ENCODE results near the gene CRADD. TPM values are rescaled to one million over a fixed set of nuclear protein-coding genes. Genes with fewer than 3 reads are reported as not detected.

The CRADD gene
- total and polyA plus RNA-seq, 2 of the 4 experiments (the other 2 are of a cell fraction), result 11.1 to 14.0 TPM

DNA sequence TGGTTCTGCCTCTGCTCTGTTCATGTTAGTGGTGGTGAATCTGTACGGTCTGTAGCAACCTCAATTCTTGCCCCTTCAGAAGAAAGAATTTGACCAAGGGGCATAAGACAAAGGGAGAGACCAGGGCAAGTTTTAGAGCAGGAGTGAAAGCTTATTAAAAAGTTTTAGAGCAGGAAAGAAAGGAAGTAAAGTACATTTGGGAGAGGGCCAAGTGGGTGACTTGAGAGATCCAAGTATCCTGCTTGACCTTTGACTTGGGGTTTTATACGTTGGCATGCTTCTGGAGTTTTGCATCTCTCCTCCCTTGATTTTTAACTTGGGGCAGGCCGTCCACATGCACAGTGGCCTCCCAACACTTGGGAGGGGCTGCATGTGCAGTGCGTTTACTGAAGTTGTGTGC is 225.0 kb downstream of the CRADD start:
- H2BK20ac ChIP-seq (ENCODE audit: low read depth, low read length), result no peak overlapping the region
- H4K5ac ChIP-seq (ENCODE audit: low read depth, low read length), result no peak overlapping the region
- no peak overlapping the region for H3K56ac ChIP-seq (ENCODE audit: extremely low read depth, insufficient read depth, low read length)
- H3K23ac ChIP-seq (ENCODE audit: low read depth, low read length), result no peak overlapping the region
- no peaks in the 10 kb centered on the region for H3K27me3 ChIP-seq (ENCODE audit: control insufficient read depth, insufficient read depth, low read length)
- DNase-seq (no peak), ATAC-seq (ENCODE audit: low read depth) (no peak)
- no peak overlapping the region for H3K4me2 ChIP-seq (ENCODE audit: low read depth, low read length)
- POLR2A ChIA-PET (ENCODE audit: unreplicated experiment), result no interaction called here
- no peaks in the 10 kb centered on the region for H3K9me3 ChIP-seq (ENCODE audit: control insufficient read depth, insufficient read depth, low read length)
- dilution Hi-C loops (cut with HindIII; ENCODE audit: low sequenced_read_pairs, unreplicated experiment) (no loop called here), intact Hi-C loops (cut with micrococcal nuclease) (no loop called here), in situ Hi-C loops (cut with MboI; ENCODE audit: low sequenced_read_pairs) (no loop called here)
- H2AK5ac ChIP-seq (ENCODE audit: low read depth, low read length), result no peak overlapping the region
- no peak overlapping the region for H3K27ac ChIP-seq (ENCODE audit: insufficient read depth, low read length)
- H2BK120ac ChIP-seq (ENCODE audit: low read depth, low read length), result no peak overlapping the region
- no peaks in the 10 kb centered on the region for H3K9me1 ChIP-seq (ENCODE audit: insufficient read depth, low read length)
- H2BK5ac ChIP-seq (ENCODE audit: low read depth, low read length, poor library complexity, severe bottlenecking), result no peak overlapping the region
- TF ChIP-seq NFE2L2 (IDR thresholded peaks at IDR 0.05; ENCODE audit: low read depth, low read length), result no peak
- TF ChIP-seq, protein P1, sequence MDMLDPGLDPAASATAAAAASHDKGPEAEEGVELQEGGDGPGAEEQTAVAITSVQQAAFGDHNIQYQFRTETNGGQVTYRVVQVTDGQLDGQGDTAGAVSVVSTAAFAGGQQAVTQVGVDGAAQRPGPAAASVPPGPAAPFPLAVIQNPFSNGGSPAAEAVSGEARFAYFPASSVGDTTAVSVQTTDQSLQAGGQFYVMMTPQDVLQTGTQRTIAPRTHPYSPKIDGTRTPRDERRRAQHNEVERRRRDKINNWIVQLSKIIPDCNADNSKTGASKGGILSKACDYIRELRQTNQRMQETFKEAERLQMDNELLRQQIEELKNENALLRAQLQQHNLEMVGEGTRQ (IDR thresholded peaks at IDR 0.05; ENCODE audit: low read depth, low read length), result no peak
- TF ChIP-seq SMC3 (IDR thresholded peaks at IDR 0.05; ENCODE audit: low read depth, low read length), result no peak
- TF ChIP-seq MXI1 (IDR thresholded peaks at IDR 0.05; ENCODE audit: borderline replicate concordance, low read depth, low read length), result no peak
- no peak for TF ChIP-seq CEBPB (IDR thresholded peaks at IDR 0.05; ENCODE audit: low read depth, low read length)
- no peak for TF ChIP-seq FOS (IDR thresholded peaks at IDR 0.05; ENCODE audit: low read depth, low read length)
- no peak for TF ChIP-seq RCOR1 (IDR thresholded peaks at IDR 0.05; ENCODE audit: insufficient replicate concordance, low read length)
- TF ChIP-seq, protein P2, sequence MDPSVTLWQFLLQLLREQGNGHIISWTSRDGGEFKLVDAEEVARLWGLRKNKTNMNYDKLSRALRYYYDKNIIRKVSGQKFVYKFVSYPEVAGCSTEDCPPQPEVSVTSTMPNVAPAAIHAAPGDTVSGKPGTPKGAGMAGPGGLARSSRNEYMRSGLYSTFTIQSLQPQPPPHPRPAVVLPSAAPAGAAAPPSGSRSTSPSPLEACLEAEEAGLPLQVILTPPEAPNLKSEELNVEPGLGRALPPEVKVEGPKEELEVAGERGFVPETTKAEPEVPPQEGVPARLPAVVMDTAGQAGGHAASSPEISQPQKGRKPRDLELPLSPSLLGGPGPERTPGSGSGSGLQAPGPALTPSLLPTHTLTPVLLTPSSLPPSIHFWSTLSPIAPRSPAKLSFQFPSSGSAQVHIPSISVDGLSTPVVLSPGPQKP (IDR thresholded peaks at IDR 0.05; ENCODE audit: borderline replicate concordance, low read depth, low read length), result no peak
- H3K14ac ChIP-seq (replicated peaks; ENCODE audit: low read depth, low read length), result no peak overlapping the region
- H3K4me1 ChIP-seq (ENCODE audit: control insufficient read depth, insufficient read depth, low read length), result no peaks in the 10 kb centered on the region
- H3K4me3 ChIP-seq (ENCODE audit: insufficient read depth, low read depth, low read length), result no peak overlapping the region
- no peak overlapping the region for H2AK9ac ChIP-seq (replicated peaks; ENCODE audit: low read depth, low read length, poor library complexity)
- H4K20me1 ChIP-seq (ENCODE audit: insufficient read depth, low read length), result no peaks in the 10 kb centered on the region
- H4K8ac ChIP-seq (ENCODE audit: low read depth in 2 of 2, low read length in 2 of 2), result no peak overlapping the region
- no peak overlapping the region for H3K4ac ChIP-seq (ENCODE audit: low read depth, low read length)
- H2AFZ ChIP-seq (replicated peaks; ENCODE audit: low read length, poor library complexity), result no peak overlapping the region
- no peak overlapping the region for H3K9ac ChIP-seq (ENCODE audit: low read depth, low read length)
- BruUV-seq (replicated peaks), result no TSS peak
- 80% methylated on average over 2 of the region's 4 CpGs; no CpG with 5 or more reads in 1 of the 2 experiments for WGBS, 2 experiments (ENCODE audit: extremely low coverage in 2 of 2, insufficient read length in 1 of 2)
- H4K91ac ChIP-seq (ENCODE audit: insufficient read depth, low read depth, low read length), result no peak overlapping the region
- H3K79me1 ChIP-seq (ENCODE audit: low read depth in 1 of 2, low read length in 2 of 2), result no peaks in the 10 kb centered on the region
- H3K36me3 ChIP-seq (ENCODE audit: control insufficient read depth, insufficient read depth, low read length), result no peaks in the 10 kb centered on the region
- H2BK15ac ChIP-seq (ENCODE audit: low read depth, low read length), result no peak overlapping the region; the same call in 2 of the 3 replicates
- no peak overlapping the region for H3K18ac ChIP-seq (ENCODE audit: low read depth, low read length)
- CTCF ChIA-PET, result no interaction called here

All from IMR-90 (cell line).